Transverse colon (tissue), 3 donors: ENCODE measurements around the gene FBXO31.

ENCODE experiments used
- CTCF ChIP-seq, 5 experiments: fragments of 200-600 bp in 3 of 5; fragments of 450-650 bp in 2 of 5; sonication (generic) in 3 of 5; IDR thresholded peaks; 1 replicate in 2 of 5; 2 replicates in 3 of 5; pipeline ENCODE4 v1.5.1; 2016 to 2017; ENCODE audit warnings: antibody characterized with exemption in 5 of 5, inconsistent platforms in 3 of 5, mild to moderate bottlenecking in 2 of 5, moderate library complexity in 1 of 5
- POLR2A ChIP-seq: fragments of 450-650 bp; IDR thresholded peaks from one replicate; pipeline ENCODE4 v1.6.1; 2016; ENCODE audit warnings: antibody characterized with exemption, mild to moderate bottlenecking, moderate library complexity

DNA sequence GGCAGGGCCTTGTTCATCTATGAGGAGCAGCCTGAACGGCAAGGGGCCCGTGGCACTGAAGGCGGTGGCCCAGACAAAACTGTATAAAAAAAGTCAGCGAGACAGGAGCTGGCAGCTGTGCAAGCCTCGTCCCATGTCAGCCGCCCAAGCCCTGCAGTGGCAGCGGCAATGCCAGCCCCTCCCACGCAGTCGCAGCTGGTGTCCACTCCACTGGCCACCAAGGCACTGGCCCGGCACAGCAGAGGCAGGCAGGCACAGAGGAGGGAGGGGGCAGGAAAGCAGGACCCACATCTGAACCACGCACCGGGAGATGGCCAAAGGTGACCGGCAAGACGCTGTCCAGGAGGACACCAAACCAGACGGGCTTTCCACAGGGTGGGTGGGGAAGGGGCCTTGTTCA, 50.5 kb downstream of the FBXO31 start:
- TF ChIP-seq CTCF (IDR thresholded peaks at IDR 0.05) = no peak
- TF ChIP-seq POLR2A = no peak
